ENCODE data around the gene LSM12. TPM values are rescaled to one million over a fixed set of nuclear protein-coding genes. Genes with fewer than 3 reads are reported as not detected.

LSM12 gene
- total RNA-seq (10 to 100 TPM; 22.2 to 24.4 TPM), polyA plus RNA-seq (ENCODE audit: insufficient read length in 2 of 2) (10 to 100 TPM; 41.8 to 48.0 TPM)
- long read RNA-seq, donor 1, transcript LSM12-201 (5 exons, 2,308 nt): major isoform, 23 of 45 reads
- long read RNA-seq, donor 1, partial matches to known transcripts: 21 of 45 reads
- long read RNA-seq, donor 1, other reads (novel, unspliced or antisense): 0 of 45 reads
- long read RNA-seq, donor 2, transcript LSM12-201 (5 exons, 2,308 nt): major isoform, 21 of 25 reads
- long read RNA-seq, donor 2, partial matches to known transcripts: 0 of 25 reads
- long read RNA-seq, donor 2, other reads (novel, unspliced or antisense): 0 of 25 reads
- long read RNA-seq, donor 3, transcript LSM12-201 (5 exons, 2,308 nt): major isoform, 25 of 28 reads
- long read RNA-seq, donor 3, partial matches to known transcripts: 0 of 28 reads
- long read RNA-seq, donor 3, other reads (novel, unspliced or antisense): 0 of 28 reads
- long read RNA-seq, donor 4, transcript LSM12-201 (5 exons, 2,308 nt): major isoform, 19 of 66 reads
- long read RNA-seq, donor 4, partial matches to known transcripts: 7 of 66 reads
- long read RNA-seq, donor 4, other reads (novel, unspliced or antisense): 38 of 66 reads

DNA sequence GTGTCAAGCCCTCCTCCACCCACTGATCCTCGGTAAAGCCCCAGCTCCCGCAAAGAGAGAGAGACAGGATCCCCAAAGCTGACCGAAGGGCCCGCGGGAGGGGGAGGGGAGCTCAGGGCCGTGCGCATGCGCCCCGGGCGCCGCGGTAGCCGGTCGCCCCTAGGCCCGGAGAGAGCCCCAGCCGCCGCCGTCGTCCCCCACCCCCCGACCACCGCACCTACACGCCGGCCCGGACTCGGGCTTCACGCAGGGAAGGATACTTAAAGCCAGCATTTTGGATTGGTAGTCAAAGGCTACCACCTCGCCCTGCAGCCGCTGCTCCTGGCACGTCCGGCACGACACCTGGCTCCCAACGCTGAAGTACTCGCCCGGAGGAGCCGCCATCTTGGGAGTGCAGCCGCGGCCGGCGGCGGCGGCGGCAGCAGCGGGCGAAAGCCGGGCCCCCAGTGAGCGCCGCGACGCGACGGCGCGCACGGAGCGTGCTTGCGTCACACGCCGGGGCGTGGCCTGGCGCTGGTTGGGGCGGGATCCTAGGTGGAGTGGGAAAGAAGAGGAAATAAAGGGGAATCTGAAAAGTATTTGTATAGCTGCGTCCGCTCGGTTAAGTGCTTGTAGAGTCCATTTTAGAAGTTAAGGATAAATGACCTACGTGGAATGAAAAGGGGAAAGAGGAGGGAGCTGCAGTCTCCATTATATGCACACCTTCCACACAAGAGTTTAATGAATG is at the start of gene LSM12:
LSM12 (minus strand) TSS at position 468 of the 727 bp plus-strand sequence; CDS start at position 384, 84 bp downstream.
- H3K9me3 ChIP-seq (ENCODE audit: control insufficient read depth, insufficient read depth, low read length): no peaks in the 10 kb centered on the region
- H3K27ac ChIP-seq (ENCODE audit: low read depth, low read length): peak within 1 kb of the TSS; percentile 92
- peak; percentile 80 to 97 (median 84) for DNase-seq (ENCODE audit: low read depth in 4 of 6, low spot score in 6 of 6)
- under 1% methylated on average over 45 of the region's 65 CpGs for WGBS (ENCODE audit: insufficient coverage)
- peaks cover 34% of the 10 kb centered on the region for H3K4me1 ChIP-seq (ENCODE audit: control insufficient read depth, insufficient read depth, low read length)
- peaks cover 16% of the 10 kb centered on the region for H3K36me3 ChIP-seq (ENCODE audit: control insufficient read depth, insufficient read depth, low read length)
- H3K4me3 ChIP-seq (ENCODE audit: low read depth, low read length): peak within 1 kb of the TSS; percentile 77
- no peaks in the 10 kb centered on the region for H3K27me3 ChIP-seq (ENCODE audit: control insufficient read depth, insufficient read depth, low read length)

DNA sequence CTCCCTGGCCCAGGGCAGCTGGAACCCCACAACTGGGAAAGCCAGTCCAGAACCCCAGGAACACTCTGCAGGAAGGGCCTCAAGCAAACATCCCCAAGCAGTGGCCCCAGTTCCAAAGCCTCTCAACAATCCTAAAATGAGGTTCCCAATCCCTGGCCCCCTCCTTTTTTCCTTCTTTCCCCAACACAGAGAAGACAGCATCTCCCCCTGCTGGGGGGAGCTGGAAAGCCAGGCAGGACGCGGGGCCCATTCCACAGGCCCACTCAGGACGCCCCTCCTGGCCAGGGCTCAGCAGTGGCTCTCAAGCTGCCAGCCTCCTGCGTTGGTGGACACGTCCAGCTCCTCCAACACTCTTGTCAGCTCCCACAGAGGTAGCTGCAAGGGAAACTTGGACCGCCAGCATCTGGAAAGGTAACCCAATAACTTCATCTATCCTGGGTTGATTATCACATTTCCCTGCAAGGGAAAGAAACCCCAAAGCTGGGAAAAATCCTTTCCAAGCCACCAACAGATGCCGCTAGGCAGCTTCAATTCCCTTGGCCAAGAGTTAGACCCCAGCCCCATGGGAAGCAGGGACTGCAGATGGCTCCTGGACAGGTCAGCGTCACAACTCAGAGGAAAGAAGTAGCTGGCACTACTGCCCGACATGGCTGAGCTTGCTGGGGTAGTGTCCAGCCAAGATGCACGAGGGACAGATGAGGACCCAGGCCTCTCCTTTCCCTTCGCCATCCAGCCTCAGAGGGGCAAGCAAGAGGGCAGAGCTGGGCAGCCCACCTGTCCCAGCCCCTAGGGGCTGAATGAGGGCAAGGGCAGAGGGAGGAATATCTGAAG is 49.3 kb upstream of the LSM12 start:
- 44% methylated on average over 10 of the region's 11 CpGs for WGBS (ENCODE audit: insufficient coverage)
- no peak overlapping the region for H3K27ac ChIP-seq (ENCODE audit: low read depth, low read length)
- H3K9me3 ChIP-seq (ENCODE audit: control insufficient read depth, insufficient read depth, low read length): no peaks in the 10 kb centered on the region
- peaks cover 59% of the 10 kb centered on the region for H3K36me3 ChIP-seq (ENCODE audit: control insufficient read depth, insufficient read depth, low read length)
- no peaks in the 10 kb centered on the region for H3K27me3 ChIP-seq (ENCODE audit: control insufficient read depth, insufficient read depth, low read length)
- no peak for DNase-seq (ENCODE audit: low read depth in 4 of 6, low spot score in 6 of 6)
- H3K4me1 ChIP-seq (ENCODE audit: control insufficient read depth, insufficient read depth, low read length): peaks cover 71% of the 10 kb centered on the region
- H3K4me3 ChIP-seq (ENCODE audit: low read depth, low read length): no peak overlapping the region

DNA sequence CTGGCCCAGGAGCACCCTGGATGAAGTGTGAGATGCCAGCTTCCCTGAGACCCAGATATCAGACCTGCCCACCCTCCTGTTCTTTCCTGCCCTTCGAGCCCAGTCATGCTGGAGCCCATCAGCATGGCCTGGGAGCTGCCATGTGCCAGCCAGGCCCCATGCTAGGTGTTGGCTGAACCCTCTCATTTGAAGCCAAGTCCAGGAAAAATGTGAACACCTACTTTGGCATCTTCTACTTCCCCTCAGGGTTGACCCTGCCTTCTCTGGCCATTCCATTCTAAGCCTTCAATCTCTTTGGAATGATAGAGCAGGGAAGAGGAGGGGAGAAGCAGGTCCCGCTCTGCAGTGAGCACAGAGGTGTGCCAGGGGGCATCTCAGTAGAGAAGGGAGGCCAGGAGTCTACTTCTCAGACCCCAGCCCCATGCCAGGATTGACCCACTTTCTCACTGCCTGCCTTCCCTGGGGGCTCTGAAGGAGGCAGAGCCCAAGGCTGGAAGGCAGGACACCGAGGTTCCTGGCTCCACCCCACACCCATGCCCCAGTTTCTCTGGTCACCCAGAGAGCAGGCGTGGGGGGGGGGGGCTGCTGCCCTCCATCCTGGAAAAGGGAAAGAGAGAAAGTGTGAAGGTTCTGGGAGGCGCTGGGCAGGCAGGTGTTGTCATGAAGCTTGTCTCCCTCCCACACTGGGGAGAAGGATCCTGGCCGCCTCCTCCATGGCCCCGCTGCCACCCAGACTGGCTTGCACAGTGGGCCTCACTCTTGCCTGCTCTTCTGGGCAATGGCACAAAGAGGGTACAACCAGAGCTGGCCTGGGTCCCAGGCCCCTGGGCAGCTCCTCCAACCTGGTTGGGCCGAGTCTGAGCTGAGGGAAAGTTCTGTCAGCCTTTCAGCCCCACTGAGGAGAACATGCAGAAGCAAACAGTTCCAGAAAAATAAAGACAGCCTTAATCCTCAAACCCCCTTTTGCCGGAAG is 47.7 kb upstream of the LSM12 start:
- Histone ChIP-seq H3K9me3 (ENCODE audit: control insufficient read depth, insufficient read depth, low read length) (no peaks in the 10 kb centered on the region), H3K27ac (ENCODE audit: low read depth, low read length) (peak overlapping the region; percentile 18), H3K27me3 (ENCODE audit: control insufficient read depth, insufficient read depth, low read length) (no peaks in the 10 kb centered on the region), H3K4me1 (ENCODE audit: control insufficient read depth, insufficient read depth, low read length) (peaks cover 75% of the 10 kb centered on the region), H3K36me3 (ENCODE audit: control insufficient read depth, insufficient read depth, low read length) (peaks cover 65% of the 10 kb centered on the region), H3K4me3 (ENCODE audit: low read depth, low read length) (no peak overlapping the region)
- WGBS (ENCODE audit: insufficient coverage): 71% methylated on average over 5 of the region's 9 CpGs
- DNase-seq (ENCODE audit: low read depth in 4 of 6, low spot score in 6 of 6): no peak

DNA sequence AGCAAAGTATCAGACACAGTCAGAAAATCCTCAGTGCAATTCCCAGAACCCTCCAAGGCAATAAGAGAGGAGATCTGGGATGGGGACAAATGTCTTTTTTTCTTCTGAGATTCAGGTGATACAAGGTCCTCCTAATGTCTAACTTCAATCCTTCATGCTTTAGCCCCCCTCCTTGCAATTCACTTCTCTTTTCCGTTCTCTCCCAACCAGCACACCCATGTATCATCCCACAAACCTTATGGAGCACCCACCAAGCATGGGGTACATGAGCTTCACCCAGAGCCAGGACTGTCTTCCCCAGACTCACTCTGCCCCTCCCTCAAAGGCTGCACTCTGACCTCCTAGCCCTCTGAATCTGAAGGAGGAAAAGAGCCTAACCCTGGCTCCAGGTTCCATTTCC is 46.9 kb upstream of the LSM12 start:
- no peaks in the 10 kb centered on the region for H3K27me3 ChIP-seq (ENCODE audit: control insufficient read depth, insufficient read depth, low read length)
- no peak overlapping the region for H3K27ac ChIP-seq (ENCODE audit: low read depth, low read length)
- WGBS (ENCODE audit: insufficient coverage): 92% methylated on average over 1 of the region's 1 CpG
- H3K9me3 ChIP-seq (ENCODE audit: control insufficient read depth, insufficient read depth, low read length): no peaks in the 10 kb centered on the region
- H3K4me1 ChIP-seq (ENCODE audit: control insufficient read depth, insufficient read depth, low read length): peaks cover 75% of the 10 kb centered on the region
- no peak for DNase-seq (ENCODE audit: low read depth in 4 of 6, low spot score in 6 of 6)
- peaks cover 70% of the 10 kb centered on the region for H3K36me3 ChIP-seq (ENCODE audit: control insufficient read depth, insufficient read depth, low read length)
- no peak overlapping the region for H3K4me3 ChIP-seq (ENCODE audit: low read depth, low read length)

DNA sequence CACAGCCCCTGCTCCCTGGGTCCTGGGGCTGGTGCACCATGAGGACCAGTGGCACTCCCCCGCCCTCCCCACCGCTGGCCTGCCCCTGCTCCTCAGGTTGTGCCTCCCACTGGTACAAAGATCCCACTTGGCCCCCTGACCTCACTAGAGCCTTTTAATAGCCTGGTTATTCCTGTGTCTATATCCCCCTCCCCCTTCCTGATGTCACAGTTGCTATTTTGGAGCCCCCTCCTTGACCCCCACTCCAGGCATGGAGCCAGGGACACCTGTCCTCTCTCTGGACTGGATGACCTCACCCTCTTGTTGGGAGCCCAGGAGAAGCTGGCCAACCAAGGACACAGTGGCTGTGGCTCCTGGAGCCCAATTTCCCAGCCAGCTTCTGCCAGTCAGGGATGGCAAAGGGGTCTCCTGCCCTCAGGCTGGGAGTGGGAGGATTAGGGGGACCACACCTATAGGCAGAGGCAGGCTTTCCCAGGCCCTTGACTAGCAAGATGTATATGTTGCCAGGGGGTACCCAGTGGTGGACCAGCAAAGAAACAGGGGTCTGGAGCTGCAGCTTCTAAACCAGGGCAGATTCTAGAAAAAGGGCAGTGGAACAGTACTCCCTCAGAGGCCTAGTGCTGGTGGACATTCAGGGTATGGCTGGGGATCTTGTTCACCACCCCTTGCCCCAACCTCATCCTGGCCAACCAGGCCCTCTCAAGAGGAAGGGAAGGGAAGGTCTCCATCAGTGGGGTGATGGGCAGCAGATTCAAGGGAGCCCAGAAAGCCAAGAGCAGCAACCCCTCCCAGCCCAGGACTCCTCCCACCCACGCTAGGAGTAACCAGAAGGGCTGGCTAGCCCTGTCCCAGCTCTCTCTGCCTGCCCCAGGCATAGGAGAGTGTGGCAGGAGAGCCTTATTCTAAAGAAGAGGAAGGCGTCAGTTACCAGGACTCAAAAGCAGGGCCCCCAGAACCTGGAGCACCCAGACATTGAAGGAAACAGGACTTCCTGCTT is 46.1 kb upstream of the LSM12 start:
- peaks cover 74% of the 10 kb centered on the region for H3K36me3 ChIP-seq (ENCODE audit: control insufficient read depth, insufficient read depth, low read length)
- peaks cover 83% of the 10 kb centered on the region for H3K4me1 ChIP-seq (ENCODE audit: control insufficient read depth, insufficient read depth, low read length)
- H3K27ac ChIP-seq (ENCODE audit: low read depth, low read length): no peak overlapping the region
- H3K27me3 ChIP-seq (ENCODE audit: control insufficient read depth, insufficient read depth, low read length): no peaks in the 10 kb centered on the region
- WGBS (ENCODE audit: insufficient coverage): 79% methylated on average over 4 of the region's 4 CpGs
- no peak overlapping the region for H3K4me3 ChIP-seq (ENCODE audit: low read depth, low read length)
- DNase-seq (ENCODE audit: low read depth in 4 of 6, low spot score in 6 of 6): no peak
- no peaks in the 10 kb centered on the region for H3K9me3 ChIP-seq (ENCODE audit: control insufficient read depth, insufficient read depth, low read length)

DNA sequence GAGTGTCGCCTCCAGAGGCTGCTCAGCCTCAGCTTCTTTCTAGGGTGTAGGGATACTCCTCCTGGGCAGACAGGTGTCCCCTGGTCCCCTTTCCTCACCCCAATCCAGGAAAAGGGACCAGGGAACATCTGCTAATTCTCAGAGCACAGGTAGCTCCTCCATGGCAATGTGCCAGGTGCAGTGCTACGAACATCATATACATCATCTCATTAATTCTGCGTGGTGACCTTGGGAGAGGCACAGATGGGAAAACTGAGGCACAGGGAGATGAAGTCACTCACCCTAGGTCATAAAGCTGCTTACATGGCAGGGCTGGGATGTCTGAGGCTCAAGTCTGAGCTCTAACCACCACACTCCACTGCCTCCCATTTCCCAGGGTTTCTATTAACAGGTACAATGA is 45.3 kb upstream of the LSM12 start:
- WGBS (ENCODE audit: insufficient coverage): 40% methylated on average over 1 of the region's 3 CpGs

DNA sequence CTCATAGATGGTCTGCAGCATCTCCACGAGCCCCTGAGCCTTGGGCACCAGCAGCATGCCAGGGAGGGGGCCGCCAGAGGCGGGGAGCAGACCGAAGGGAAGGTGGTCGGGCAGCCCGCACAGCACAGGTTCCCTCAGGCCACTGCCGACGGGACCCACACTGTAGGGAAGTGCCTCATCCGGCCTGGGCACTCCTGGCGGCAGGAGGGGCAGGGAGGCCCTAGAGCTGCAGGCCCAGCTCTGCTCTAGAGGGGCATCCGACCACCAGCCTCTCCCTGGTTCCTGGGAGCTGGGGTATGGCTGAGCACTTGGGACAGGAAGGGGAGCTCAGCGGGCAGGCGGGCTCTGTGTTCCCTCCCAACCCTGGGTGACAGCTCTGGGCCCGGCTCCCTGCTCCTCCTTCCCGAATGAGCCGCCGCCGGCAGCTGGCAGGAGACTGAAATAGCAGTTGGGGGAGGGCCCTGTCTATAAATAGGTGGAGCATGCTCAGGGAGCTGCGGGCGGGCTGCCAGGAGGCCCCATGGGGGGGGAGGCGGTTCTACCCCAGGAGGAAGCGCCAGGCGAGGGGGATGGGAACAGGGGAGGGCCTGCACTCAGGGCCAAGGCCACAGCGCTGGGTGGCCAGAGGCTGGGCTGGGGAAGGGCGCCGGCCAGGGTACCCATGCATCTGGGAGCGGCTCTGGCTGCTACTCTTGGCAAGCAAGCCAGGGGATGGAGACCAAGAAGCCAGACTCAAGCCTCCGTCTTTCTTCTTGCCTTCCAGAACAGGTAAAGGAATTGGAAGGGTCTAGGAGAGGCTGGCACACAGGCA is 44.6 kb upstream of the LSM12 start:
- DNase-seq (ENCODE audit: low read depth in 4 of 6, low spot score in 6 of 6): peak; percentile 63 to 97 (median 79)
- Histone ChIP-seq H3K9me3 (ENCODE audit: control insufficient read depth, insufficient read depth, low read length) (no peaks in the 10 kb centered on the region), H3K27ac (ENCODE audit: low read depth, low read length) (peak overlapping the region; percentile 81), H3K4me1 (ENCODE audit: control insufficient read depth, insufficient read depth, low read length) (peaks cover 91% of the 10 kb centered on the region), H3K27me3 (ENCODE audit: control insufficient read depth, insufficient read depth, low read length) (no peaks in the 10 kb centered on the region), H3K4me3 (ENCODE audit: low read depth, low read length) (peak overlapping the region; percentile 22), H3K36me3 (ENCODE audit: control insufficient read depth, insufficient read depth, low read length) (peaks cover 63% of the 10 kb centered on the region)
- 10% methylated on average over 24 of the region's 28 CpGs for WGBS (ENCODE audit: insufficient coverage)

More for the DNA sequence above, 45.3 kb upstream of the LSM12 start:
- peaks cover 70% of the 10 kb centered on the region for H3K36me3 ChIP-seq (ENCODE audit: control insufficient read depth, insufficient read depth, low read length)
- no peak overlapping the region for H3K4me3 ChIP-seq (ENCODE audit: low read depth, low read length)
- DNase-seq (ENCODE audit: low read depth in 4 of 6, low spot score in 6 of 6): no peak
- H3K9me3 ChIP-seq (ENCODE audit: control insufficient read depth, insufficient read depth, low read length): no peaks in the 10 kb centered on the region
- H3K27me3 ChIP-seq (ENCODE audit: control insufficient read depth, insufficient read depth, low read length): no peaks in the 10 kb centered on the region
- H3K27ac ChIP-seq (ENCODE audit: low read depth, low read length): peak overlapping the region; percentile 74
- H3K4me1 ChIP-seq (ENCODE audit: control insufficient read depth, insufficient read depth, low read length): peaks cover 86% of the 10 kb centered on the region
